Stimulated activated CD8-positive, alpha-beta memory T cell treated with anti-CD3 and anti-CD28 coated beads, Interleukin-7, amount 100 ng/mL, for 1 hour (primary cell): ENCODE results near the gene CACNG6.

ENCODE experiments used
- DNase-seq, 2 donors: peaks; one replicate each; pipeline ENCODE4 v3.0.0-alpha.2; 2020; ENCODE audit warnings: low read depth in 2 of 2

Gene CACNG6

DNA sequence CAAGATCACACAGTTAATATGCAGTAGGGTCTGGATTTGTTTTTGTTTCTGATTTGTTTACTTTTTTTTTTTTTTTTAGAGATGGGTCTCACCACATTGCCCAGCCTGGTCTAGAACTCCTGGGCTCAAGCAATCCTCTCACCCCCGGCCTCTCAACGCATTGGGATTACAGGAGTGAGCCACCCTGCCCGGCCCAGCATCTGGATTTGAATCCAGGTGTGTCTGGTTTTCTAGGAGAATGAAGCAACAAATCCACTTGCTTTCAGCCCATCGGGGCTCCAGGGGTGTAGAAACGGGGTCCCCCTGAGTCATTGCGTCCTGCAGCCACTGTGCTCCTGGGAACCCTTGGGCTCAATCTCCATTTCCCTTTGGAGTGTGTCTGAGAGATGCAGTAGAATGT is 22.1 kb upstream of the CACNG6 start:
- no peak for DNase-seq

DNA sequence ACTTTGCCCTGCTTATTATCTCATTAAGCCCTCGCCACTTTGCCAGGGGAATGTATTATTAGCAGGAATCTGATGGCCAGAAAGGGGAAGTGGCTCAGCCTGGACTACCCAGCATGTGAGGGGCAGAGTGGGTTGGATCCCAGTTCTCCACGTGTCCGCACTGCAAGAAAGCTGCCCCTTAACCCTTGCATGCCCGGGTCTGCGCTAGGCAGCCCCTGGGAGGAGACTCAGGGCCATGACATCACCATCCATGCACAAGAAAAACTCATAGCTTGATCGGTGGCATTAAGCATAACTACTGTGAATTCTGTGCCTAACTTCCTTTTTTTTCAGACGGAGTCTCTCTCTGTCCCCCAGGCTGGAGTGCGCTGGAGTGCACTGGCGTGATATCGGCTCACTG is 19.8 kb upstream of the CACNG6 start:
- no peak for DNase-seq

DNA sequence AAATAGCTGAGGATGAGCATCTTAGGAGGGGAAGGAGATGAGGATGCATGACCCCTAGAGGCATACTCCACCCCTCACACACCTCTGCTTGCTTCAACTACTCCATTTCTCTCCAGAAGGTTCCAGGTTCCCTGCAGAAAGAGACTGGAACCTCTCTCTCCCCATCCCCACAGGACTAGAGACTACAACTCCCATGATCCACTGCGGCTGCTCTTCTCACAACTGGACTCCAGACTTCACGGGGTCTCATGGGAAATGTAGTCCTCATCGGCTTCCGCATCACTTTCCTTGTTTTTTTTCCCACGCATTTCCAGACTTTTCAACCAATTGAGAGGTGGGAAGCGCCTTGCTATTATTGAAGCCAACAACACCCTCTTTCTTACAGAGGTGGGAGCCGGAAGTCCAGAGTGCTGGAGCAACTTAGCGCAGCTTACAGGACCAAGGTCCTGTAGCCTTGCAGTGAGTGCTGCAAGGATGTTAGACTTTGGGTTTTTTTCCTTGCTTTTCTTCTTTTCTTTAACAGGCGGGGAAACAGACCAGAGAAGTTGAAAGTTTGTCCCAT is 13.9 kb upstream of the CACNG6 start:
- DNase-seq, result peak; percentile 12 to 43

DNA sequence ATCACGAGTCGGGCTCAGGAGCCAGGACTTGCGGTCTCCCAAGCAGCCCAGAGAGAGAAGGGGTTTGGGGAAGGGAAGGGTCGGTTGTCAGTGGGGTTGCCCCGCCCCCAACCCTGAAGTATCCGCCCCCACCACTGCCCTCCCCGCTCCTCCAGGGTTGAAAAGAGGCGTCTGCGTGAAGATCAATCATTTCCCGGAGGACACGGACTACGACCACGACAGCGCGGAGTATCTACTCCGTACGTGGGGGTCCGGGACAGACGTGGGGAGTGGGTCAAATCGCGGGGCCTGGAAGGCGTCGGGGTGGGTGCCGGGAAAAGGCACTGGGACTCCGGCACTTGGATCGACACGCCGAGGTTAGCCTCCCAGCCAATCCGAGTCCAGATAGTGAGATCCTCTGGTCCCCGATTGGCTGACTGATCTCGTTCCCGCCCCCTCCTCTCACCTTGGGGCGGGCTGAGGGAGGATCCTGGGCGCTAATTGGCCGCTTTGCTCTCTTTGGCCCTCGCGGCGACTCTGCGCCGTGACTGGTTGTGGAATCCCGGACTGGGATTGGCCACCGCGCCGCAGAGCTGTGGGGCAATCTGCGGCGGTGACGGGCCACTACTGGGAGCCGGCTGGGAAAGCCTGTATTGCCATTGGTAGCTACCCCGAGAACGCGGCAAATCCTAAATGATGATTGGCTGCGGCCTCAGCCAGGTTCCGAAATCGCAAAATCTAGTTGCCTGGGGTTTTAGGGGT is 13.3 kb upstream of the CACNG6 start:
- no peak for DNase-seq

DNA sequence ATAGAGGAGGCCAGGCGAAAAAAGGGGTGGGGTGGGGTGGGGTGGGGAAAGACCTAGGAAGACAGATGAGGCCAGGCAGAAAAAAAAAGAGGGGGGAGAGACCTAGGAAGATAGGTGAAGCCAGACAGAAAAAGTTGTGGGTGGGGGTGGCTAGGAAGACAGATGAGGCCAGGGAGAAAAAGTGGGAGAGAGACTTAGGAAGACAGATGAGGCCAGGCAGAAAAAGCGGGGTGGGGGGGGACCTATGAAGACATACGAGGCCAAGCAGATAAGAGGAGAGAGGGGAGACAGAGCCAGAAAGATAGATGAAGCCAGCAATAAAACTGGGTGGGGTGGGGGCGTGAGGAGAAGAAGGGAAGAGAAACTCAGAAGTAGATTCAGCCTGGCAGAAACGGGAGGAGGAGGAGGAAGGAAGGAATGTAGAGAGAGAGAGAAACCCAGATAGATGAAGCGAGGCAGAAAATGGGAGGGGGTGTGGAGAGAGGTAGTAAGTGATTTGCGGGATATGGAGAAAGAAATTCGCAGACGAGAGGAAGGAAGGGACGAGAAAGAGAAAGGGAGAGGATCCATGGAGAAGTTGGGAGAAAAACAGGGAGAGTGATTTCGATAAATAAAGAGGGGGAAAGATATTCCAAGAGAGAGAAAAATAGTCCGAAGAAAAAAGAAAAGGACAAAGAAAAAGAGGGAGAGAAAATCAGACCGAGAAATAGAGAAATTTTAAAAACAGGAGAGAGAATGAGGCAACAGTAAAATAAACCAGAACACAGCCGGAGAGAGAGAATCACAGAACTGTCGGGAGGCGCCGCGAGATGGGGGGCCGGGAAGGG is 12.2 kb upstream of the CACNG6 start:
- no peak for DNase-seq

DNA sequence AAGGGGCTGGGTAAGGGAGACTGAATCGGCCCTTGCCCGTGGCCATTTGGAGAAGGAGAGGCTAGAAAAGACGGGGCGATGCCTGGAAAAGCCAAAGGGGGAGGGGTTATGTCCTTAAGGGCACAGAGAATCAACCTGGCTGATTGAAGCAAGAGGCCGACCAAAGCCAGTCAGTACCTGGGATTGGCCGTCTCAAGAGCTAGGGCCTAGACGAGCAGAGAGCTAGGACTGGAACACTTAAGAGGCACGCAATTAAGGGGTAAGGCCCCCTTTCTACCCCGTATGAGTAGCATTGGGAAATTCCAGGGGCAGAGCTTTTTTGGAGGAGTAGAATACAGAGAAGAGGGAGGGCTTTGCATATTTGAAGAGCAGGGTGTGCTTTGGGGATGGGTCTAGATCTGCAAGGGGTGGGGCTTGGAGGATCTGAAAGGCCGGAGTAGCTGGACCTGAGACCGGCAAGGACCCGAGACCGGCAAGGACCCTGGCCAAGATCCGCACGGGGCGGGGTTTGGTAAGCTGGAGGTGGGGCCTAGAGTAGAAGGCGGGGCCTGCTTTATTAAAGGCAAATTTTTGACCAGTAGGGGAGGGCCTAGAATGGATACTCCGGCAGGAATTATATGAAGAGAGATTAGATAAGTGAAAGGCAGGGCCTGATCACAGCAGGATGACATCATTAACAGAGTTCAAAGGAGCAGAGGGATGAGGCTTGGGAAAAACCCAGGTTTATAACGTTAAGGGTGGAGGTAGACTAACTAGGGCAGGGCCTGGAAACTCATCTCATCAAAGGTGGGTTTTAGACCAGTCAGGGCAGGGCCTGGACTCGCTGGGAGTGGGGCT is 10.7 kb upstream of the CACNG6 start:
- no peak for DNase-seq

DNA sequence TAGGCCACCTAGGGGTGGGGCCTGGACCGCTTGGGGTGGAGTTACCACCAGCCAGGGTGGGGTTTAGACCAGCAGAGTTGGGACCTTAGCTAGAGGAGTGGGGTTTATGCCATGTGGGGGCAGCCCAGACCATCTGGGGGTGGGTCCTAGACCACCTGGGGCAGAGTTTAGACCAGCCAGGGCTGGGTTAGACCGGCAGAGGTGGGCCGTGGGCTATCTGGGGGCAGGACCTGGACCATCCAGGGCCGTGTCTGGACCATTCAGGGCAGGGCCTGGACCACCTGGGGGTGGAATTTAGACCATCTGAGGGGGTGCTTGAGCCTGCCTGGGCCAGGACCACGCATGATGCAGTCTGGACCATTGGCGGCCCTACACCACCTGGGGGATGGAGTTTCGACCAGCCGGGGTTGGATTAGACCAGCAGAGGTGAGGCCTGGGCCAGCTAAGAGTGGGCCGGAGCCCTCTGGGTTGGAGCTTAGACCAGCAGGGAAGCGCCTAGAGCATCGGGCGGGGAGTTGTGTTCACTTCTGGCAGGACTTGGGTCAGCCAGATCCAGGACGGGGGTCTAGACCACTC is 10.0 kb upstream of the CACNG6 start:
- DNase-seq, result no peak

DNA sequence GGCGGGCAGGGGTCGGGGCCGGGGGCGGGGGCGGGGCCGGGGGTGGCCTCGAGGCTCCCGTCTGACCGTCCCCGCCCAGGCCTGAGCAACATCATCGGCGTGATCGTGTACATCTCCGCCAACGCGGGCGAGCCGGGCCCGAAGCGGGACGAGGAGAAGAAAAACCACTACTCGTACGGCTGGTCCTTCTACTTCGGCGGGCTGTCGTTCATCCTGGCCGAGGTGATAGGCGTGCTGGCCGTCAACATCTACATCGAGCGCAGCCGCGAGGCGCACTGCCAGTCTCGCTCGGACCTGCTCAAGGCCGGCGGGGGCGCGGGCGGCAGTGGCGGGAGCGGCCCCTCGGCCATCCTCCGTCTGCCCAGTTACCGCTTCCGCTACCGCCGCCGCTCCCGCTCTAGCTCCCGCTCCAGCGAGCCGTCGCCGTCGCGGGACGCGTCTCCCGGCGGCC is 9.4 kb upstream of the CACNG6 start:
- DNase-seq, result no peak

DNA sequence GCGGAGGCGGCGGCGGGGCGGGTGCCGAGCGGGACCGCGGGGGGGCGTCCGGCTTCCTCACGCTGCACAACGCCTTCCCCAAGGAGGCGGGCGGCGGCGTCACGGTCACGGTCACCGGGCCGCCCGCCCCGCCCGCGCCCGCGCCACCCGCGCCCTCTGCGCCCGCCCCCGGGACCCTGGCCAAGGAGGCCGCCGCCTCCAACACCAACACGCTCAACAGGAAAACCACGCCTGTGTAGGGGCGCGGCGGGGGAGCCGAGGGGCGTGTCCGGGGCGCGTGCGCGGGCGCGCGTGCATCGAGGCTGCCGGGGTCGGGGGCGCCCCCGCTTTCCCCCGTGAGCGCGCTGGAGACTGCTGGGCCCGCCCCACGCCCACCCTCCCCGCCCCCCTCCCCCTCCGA is 8.8 kb upstream of the CACNG6 start:
- DNase-seq, result no peak

DNA sequence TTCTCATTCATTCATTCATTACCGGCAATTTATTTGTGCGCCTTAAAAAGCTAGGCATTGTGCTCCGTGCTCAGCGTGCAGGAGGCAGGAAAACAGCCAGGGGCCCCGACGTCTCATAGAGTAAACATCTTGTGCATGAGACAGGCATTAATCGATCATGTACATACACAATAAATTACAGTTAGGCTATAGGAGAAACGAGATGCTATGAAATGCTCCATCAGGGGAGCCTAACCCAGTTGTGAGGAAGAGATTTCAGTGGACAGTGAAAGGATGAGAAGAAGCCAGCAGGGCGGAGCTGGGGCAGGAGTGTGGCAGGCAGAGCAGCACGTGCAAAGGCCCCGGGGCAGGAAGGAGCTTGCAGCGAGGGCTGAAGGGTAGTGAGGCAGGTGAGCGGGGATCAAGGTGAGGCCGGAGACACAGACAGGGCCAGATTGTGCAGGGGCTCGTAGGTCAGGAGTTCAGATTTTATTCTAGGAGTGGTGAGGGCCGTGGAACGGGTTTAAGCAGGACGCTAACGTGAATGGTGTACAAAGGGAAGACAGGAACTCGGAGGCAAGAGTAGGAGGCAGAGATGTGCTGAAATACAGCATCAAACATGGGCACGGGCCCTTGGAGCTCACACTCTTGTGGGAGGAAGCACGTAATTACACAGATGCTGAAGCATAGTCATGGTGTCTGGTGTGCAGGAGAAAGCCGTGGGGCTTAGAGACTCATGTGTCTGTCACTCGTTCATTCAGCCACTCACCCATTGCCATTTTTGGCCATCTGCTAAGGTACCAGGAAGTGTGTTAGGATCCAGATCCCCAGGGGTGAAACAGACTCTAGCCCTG is 7.8 kb upstream of the CACNG6 start:
- no peak for DNase-seq

DNA sequence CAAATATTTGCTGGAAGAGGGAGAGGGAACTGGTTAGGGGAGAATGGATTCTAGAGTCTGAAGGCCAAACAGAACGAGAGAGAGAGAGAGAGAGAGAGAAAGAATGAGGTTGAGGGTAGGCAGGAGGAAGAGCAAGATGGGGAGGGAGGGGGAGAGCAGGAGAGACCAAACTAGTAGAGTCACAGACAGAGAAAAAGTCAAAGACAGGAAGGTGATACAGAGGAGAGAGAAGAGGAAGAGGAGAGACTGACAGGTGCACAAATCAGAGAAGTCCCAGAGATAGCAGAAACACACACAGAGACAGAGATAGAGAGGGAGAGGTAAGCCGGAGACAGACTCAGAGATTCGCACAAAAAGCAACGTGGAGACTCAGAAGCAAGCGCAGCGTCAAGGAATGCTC is 5.6 kb upstream of the CACNG6 start:
- no peak for DNase-seq

DNA sequence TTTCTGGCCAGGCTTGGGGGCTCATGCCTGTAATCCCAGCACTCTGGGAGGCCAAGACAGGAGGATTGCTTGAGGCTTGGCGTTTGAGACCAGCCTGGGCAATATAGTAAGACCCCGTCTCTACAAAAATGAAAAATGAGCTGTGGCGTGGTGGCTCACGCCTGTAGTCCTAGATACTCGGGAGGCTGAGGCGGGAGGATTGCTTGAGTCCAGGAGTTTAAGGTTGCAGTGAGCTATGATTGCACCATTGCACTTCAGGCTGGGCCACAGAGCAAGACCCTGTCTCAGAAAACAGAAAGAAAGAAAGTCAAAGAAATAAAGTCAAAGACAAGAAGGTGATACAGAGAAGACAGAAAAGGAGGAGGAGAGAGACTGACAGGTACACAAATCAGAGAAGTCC is 2.5 kb upstream of the CACNG6 start:
- DNase-seq, result no peak

DNA sequence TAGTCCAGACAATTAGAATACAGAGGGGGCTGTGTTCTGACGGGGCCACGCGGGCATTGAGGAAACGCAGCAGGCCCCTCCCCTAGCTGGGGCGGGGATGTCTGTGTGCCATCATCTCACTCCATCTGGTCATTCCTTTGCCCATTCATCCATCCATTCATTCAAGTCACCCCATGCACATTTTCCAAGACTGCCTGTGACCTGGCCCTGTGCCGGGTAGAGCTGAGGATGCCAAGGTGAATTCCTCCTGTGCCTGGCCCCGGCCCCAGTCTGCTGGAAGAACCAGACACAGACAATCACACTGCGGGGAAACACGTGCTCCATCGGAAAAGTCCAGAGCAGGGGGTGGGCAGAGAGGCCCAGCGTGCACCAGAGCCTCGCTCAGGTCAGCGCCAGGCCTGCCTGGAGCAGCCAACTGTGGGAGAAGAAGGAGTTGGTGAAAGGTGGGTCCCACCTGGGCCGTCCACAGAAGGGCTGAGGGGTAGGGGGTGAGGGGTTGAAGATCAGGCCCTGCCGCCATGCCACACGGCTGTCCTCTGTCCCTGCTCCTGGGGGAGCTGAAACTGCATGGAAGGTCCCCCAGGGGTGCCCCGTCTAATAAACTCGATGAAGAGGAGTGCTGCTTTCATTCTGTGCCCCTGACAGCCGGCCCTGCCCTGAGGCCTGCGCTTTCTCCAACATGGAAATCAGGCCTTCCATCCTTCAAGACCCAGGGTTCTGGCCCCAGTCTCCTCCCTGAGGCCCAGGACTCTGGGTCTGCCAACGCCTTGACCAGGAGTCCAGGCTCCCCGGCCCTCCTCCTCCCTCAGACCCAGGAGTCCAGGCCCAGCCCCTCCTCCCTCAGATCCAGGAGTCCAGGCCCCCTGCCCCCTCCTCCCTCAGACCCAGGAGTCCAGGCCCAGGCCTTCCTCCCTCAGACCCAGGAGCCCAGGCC is 1.6 kb upstream of the CACNG6 start:
- DNase-seq, result no peak

DNA sequence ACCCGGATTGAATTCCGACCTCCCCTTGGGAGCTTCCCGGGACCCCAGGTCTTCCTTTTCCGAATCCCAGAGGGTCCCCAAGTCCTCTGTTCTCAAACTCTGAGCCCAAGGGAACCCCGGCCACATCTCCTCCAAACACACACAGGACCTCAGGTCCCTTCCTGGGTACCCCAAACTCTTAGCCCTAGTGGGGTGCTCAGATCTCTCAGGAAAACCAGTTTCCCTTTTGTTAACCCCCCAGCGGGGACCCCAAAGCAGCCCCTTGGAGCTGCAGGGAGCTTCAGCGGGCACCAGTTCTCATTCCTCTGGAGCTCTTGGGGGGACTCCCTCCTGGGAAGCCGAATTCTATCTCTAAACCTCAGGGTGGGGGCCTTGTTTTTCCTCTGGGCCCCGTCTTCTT is 774 bp downstream of the CACNG6 start:
- DNase-seq, result no peak

DNA sequence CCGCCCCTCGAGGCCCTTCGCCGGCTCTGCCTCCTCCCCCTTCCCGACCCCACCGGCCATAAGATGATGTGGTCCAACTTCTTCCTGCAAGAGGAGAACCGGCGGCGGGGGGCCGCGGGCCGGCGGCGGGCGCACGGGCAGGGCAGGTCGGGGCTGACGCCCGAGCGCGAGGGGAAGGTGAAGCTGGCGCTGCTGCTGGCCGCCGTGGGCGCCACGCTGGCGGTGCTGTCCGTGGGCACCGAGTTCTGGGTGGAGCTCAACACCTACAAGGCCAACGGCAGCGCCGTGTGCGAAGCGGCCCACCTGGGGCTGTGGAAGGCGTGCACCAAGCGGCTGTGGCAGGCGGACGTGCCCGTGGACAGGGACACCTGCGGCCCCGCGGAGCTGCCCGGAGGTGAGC is 1.4 kb downstream of the CACNG6 start:
- no peak for DNase-seq

DNA sequence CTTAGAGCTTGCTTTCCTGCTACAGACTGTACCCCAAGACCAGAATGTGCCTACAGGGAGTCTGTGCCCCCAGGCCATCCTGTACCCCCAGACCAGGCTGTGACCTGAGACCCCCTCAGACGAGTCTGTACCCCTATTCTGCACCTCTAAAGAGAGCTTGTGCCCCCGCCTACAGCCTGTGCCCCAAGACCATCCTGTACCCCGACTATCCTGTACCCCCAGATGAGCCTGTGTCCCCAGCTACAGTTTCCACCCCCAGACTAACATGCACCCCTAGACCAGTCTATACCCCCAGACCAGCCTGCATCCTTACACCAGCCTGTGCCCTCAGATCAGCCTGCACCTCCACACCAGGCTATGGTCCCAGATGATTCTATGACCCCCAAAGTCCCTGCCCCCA is 2.0 kb downstream of the CACNG6 start:
- no peak for DNase-seq

DNA sequence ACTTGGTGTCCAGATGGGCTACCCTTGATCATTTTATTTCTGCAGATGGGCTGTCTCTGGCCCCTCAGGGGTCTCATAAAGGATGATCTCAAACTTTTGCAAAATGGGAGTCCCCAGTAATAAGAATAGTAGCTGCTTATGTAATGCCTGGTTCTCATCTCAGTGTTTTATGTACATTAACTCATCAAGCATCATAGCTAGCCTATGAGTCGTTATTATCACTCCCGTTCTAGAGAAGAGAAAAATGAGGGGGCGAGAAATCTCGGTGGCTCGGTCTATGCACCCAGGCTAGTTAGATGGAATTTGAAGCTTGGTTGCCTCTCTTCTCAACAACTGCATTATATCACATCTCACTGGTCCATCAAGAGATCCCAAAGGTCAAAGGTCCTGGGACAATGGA is 3.4 kb downstream of the CACNG6 start:
- no peak for DNase-seq

DNA sequence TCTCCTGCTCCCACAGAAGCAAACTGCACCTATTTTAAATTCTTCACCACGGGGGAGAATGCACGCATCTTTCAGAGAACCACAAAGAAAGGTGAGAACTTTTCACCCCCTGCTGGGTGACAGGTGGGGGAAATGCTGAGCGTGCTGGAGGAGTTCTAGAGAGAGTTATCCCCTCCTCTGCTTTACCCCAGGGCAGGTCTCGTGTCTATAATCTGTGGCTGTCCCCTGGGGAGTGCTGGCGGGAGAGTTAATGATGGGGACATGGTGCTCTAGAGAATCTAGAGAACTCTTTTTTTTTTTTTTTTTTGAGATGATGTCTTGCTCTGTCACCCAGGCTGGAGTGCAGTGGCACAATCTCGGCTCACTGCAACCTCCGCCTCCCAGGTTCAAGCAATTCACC is 6.8 kb downstream of the CACNG6 start:
- no peak for DNase-seq

DNA sequence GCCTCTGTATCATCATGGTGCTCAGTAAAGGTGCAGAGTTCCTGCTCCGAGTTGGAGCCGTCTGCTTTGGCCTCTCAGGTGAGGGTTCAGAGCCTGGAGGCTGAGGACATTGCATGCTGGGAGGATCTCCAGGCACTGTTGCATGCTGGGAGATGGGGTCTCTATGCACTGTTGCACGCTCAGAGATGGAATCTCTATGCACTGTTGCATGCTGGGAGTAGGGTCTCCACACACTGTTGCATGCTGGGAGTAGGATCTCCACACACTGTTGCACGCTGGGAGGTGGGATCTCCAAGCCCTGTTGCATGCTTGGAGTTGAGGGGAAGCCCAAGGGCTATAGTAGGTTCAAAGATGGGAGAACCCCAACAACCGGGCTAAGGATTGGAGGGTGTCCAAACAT is 8.3 kb downstream of the CACNG6 start:
- no peak for DNase-seq

DNA sequence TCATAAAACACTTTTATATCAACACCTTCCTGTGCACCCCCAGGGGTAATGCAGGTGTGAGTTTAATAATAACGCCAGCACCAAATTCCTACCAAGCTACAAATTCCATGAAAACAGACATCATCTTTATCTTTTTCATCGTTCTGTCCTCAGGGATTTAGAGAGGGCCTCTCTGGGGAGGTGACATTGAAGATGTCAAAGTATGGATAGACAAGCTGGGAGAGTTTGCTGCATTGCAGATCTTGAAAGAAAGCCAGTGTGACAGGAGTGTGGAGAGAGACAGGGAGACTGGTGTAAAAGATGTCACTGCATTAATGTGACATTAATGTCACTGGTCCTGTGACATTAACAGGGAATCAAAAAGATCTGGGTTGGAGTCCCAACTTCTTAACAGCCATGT is 10.1 kb downstream of the CACNG6 start:
- DNase-seq, result no peak
